Right lung (tissue), 5 donors: Measurements from ENCODE around the gene PARG. TPM values are rescaled to one million over a fixed set of nuclear protein-coding genes. Genes with fewer than 3 reads are reported as not detected.

ENCODE experiments used
- polyA plus RNA-seq, 5 donors: library from polyadenylated mRNA; unstranded; fragments of 120-200 nt; gene quantifications; one replicate each; pipeline versions ENCODE4 v1.2.1 to v1.2.3, GENCODE V29; 2013; ENCODE audit warnings: inconsistent platforms in 1 of 5, low replicate concordance in 1 of 5; ENCODE audit not compliant: insufficient read length in 5 of 5, insufficient read depth in 1 of 5

PARG gene
- polyA plus RNA-seq, 5 donors: 22.3 to 31.3 (median 29.8) TPM

Other genes starting within 250 kb of the PARG start
- gene OGDHL, start 179.7 kb downstream of the PARG start, polyA plus RNA-seq: 1 to 10 TPM in 1 of 5 donors, under 1 TPM in 4; 0.45 to 1.6 (median 0.60) TPM
- 10 to 100 TPM; 14.1 to 20.1 (median 17.6) TPM for gene TIMM23B, start within 50 bp of the PARG start, polyA plus RNA-seq
- 10 to 100 TPM; 23.0 to 31.9 (median 26.0) TPM for gene AGAP6, start 46.4 kb upstream of the PARG start, polyA plus RNA-seq
- gene WASHC2A, start 125.9 kb upstream of the PARG start, polyA plus RNA-seq: 10 to 100 TPM; 37.0 to 81.6 (median 64.4) TPM